Calu3 (cell line): Measurements from ENCODE around the gene GPR39. TPM values are rescaled to one million over a fixed set of nuclear protein-coding genes. Genes with fewer than 3 reads are reported as not detected.
A peak's percentile ranks its signal among the peaks of the same experiment; 100 is the strongest.

ENCODE experiments used
- BruUV-seq: library from RNA; stranded (reverse); fragments of 400-500 nt; replicated peaks from 2 replicates; lab custom pipeline; 2021; lab: Mats Ljungman, UMichigan
- CTCF ChIA-PET: fragments of 300-600 bp; sonication (Branson Sonifier 250); formaldehyde crosslinking; loops from one replicate; lab custom pipeline; 2022; ENCODE audit warnings: antibody characterized with exemption; lab: Charles Lee
- DNase-seq: peaks from one replicate; pipeline ENCODE4 v3.0.0; 2022
- H3K27ac Mint-ChIP-seq: one replicate; pipeline ENCODE4 v1.8.0; 2022; ENCODE audit warnings: mixed read lengths; ENCODE audit not compliant: unreplicated experiment
- H3K27me3 Mint-ChIP-seq: one replicate; pipeline ENCODE4 v1.8.0; 2022; ENCODE audit warnings: mixed read lengths; ENCODE audit not compliant: unreplicated experiment
- H3K36me3 Mint-ChIP-seq: one replicate; pipeline ENCODE4 v1.8.0; 2022; ENCODE audit warnings: mild to moderate bottlenecking, moderate library complexity, mixed read lengths; ENCODE audit not compliant: insufficient read depth, unreplicated experiment
- H3K4me1 Mint-ChIP-seq: one replicate; pipeline ENCODE4 v1.8.0; 2022; ENCODE audit warnings: mild to moderate bottlenecking, low read depth, mixed read lengths; ENCODE audit not compliant: unreplicated experiment
- H3K4me3 Mint-ChIP-seq: one replicate; pipeline ENCODE4 v1.8.0; 2022; ENCODE audit warnings: mild to moderate bottlenecking, low read depth, moderate library complexity, mixed read lengths; ENCODE audit not compliant: unreplicated experiment
- H3K9me3 Mint-ChIP-seq: one replicate; pipeline ENCODE4 v1.8.0; 2022; ENCODE audit warnings: low read depth, mixed read lengths; ENCODE audit not compliant: unreplicated experiment
- intact Hi-C: fragments of 100-400 bp; cut with micrococcal nuclease; formaldehyde crosslinking; loops from one replicate; pipeline ENCODE4 v1.10.0; 2022; ENCODE audit not compliant: unreplicated experiment
- total RNA-seq: library from RNA; stranded (reverse); gene quantifications from 2 replicates; pipeline ENCODE4 v1.2.3, GENCODE V29; 2022
- TF ChIP-seq, protein P1 (sequence below): fragments of 200-600 bp; IDR thresholded peaks from one replicate; pipeline ENCODE4 v1.8.0; 2022; ENCODE audit warnings: antibody characterized with exemption; ENCODE audit not compliant: unreplicated experiment

Gene GPR39
- total RNA-seq, 1 experiment from 2014 or later, result 24.9 TPM

DNA sequence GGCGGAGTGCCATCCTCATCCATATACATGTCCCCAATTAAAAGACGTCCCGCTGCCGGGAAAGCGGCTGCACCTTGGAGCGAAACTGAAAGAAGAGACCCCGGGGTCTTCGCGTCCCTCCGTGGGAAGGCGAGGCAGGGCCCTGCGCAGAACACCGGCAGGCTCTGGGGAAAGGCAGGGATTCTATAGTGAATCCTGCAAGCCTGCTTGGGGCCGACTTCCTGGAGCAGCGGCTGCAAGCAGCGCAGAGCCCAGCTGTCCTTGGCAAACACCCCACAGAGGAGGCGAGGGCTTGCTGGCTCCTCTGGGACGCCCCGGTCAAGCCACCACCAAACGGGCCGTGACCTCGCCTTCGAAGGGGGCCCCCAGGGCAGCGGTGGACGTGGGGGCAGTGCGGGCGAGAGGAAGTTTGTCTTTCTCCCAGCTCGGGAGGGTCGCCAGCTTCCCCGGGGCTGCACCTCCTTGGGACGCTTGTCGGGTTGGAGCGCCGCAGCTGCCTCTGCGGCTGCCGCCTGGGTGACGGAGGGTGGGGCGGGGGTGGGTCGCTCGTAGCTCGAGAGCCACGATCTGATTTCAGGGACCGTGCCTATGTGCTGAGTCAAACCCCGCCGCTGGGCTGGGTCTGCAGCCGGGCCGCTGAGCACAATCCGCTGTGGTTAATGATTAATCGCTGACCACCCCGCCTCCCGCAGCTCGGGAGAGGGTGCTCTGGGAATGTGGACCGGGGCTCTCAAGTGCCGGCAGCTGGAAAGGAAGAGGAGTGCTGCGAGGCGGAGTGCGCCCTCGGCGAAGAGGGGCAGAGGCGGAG is 486 bp upstream of the GPR39 start:
- peak overlapping the region; percentile 77 for H3K4me3 Mint-ChIP-seq

DNA sequence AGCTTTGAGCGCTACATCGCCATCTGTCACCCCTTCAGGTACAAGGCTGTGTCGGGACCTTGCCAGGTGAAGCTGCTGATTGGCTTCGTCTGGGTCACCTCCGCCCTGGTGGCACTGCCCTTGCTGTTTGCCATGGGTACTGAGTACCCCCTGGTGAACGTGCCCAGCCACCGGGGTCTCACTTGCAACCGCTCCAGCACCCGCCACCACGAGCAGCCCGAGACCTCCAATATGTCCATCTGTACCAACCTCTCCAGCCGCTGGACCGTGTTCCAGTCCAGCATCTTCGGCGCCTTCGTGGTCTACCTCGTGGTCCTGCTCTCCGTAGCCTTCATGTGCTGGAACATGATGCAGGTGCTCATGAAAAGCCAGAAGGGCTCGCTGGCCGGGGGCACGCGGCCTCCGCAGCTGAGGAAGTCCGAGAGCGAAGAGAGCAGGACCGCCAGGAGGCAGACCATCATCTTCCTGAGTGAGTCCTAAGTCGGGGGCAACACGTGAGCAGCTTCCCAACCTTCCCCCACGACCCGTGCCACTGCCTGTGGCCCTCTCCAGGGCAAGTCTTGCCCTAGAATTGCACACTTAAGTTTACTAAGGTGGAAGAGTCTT is 928 bp downstream of the GPR39 start:
- Mint-ChIP-seq H3K4me3 (peak overlapping the region; percentile 77), H3K9me3 (no peaks in the 10 kb centered on the region), H3K27me3 (no peaks in the 10 kb centered on the region), H3K36me3 (peaks cover 48% of the 10 kb centered on the region), H3K4me1 (peaks cover 59% of the 10 kb centered on the region), H3K27ac (peak overlapping the region; percentile 62)
- no TSS peak for BruUV-seq
- DNase-seq, result peak; percentile 59
- intact Hi-C loops, result loop anchor here (2.0 to 5.0 kb wide), 4 partner anchors 43 to 255 kb away; partner anchors contain the start of gene LYPD1
- CTCF ChIA-PET, result interaction anchor here (0.6 to 3.0 kb wide), 5 partner anchors 21 to 130 kb away, joined by 3 to 13 read pairs (median 6); no protein-coding TSS in a partner anchor
- TF ChIP-seq, protein P1, sequence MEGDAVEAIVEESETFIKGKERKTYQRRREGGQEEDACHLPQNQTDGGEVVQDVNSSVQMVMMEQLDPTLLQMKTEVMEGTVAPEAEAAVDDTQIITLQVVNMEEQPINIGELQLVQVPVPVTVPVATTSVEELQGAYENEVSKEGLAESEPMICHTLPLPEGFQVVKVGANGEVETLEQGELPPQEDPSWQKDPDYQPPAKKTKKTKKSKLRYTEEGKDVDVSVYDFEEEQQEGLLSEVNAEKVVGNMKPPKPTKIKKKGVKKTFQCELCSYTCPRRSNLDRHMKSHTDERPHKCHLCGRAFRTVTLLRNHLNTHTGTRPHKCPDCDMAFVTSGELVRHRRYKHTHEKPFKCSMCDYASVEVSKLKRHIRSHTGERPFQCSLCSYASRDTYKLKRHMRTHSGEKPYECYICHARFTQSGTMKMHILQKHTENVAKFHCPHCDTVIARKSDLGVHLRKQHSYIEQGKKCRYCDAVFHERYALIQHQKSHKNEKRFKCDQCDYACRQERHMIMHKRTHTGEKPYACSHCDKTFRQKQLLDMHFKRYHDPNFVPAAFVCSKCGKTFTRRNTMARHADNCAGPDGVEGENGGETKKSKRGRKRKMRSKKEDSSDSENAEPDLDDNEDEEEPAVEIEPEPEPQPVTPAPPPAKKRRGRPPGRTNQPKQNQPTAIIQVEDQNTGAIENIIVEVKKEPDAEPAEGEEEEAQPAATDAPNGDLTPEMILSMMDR, result peak; percentile 26

More for the DNA sequence above, 486 bp upstream of the GPR39 start:
- H3K36me3 Mint-ChIP-seq, result peaks cover 48% of the 10 kb centered on the region
- TF ChIP-seq, protein P1, result no peak
- peak; percentile 97 for DNase-seq
- H3K27ac Mint-ChIP-seq, result peak overlapping the region; percentile 62
- H3K27me3 Mint-ChIP-seq, result no peaks in the 10 kb centered on the region
- peaks cover 49% of the 10 kb centered on the region for H3K4me1 Mint-ChIP-seq
- CTCF ChIA-PET, result interaction anchor here (1.1 to 3.0 kb wide), 6 partner anchors 9 to 131 kb away, joined by 3 to 13 read pairs (median 6); no protein-coding TSS in a partner anchor
- H3K9me3 Mint-ChIP-seq, result no peaks in the 10 kb centered on the region
- BruUV-seq, result TSS peak; percentile 78
- intact Hi-C loops, result loop anchor here (2.0 to 5.0 kb wide), 4 partner anchors 41 to 256 kb away; partner anchors contain the start of gene LYPD1

DNA sequence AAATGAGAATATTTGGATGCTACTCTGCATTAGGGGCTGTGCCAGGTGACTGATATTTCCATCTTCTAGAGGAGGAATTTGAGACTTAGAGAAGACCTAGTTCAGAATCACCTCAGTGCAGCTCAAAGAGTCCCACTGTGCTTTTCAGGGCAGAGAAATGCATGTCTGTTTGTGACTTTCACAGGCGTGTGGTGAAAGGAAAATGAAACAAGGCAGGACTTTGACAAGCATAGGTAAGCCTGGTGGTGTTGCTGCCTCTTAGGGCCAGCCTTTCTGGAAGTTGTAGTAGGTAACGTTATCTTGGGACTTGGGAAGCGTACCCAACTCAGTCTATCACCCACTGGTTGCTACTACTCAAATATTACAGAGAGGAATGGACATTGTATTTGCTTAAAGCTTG is 2.6 kb downstream of the GPR39 start:
- peaks cover 65% of the 10 kb centered on the region for H3K4me1 Mint-ChIP-seq
- peak overlapping the region; percentile 77 for H3K4me3 Mint-ChIP-seq
- DNase-seq, result no peak
- CTCF ChIA-PET, result interaction anchor here (1.0 to 2.1 kb wide), 3 partner anchors 9 to 30 kb away, joined by 3 to 6 read pairs (median 4); no protein-coding TSS in a partner anchor
- H3K36me3 Mint-ChIP-seq, result peaks cover 48% of the 10 kb centered on the region
- intact Hi-C loops, result loop anchor here (5.0 kb wide), 2 partner anchors 72 to 253 kb away; partner anchors contain the start of gene LYPD1
- no peaks in the 10 kb centered on the region for H3K27me3 Mint-ChIP-seq
- peak overlapping the region; percentile 62 for H3K27ac Mint-ChIP-seq
- TF ChIP-seq, protein P1, result no peak
- H3K9me3 Mint-ChIP-seq, result no peaks in the 10 kb centered on the region
- BruUV-seq, result no TSS peak

DNA sequence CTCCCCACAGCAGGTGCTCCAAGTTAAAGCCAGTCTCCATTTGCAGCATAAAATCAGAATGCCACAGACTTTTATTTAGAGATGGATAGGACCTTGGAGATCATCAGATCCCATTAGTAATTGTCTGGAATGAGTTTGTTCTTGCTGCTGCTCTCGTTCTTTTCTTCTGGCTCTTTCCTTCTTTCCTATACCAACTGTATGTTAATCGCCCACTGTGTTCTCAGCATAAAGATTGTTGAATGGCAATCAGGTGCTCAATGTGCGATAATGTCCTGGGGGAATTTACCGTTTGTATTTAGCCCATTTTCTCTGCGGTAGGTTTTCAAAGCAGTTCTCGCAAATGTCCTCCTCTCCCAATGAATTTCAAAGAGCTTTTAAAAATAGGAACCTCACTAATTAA is 3.3 kb downstream of the GPR39 start:
- peaks cover 65% of the 10 kb centered on the region for H3K4me1 Mint-ChIP-seq
- intact Hi-C loops, result loop anchor here (2.0 to 5.0 kb wide), 4 partner anchors 19 to 252 kb away; partner anchors contain the start of gene LYPD1
- TF ChIP-seq, protein P1, result no peak
- no TSS peak for BruUV-seq
- CTCF ChIA-PET, result interaction anchor here (1.8 kb wide), 1 partner anchor 29 kb away, joined by 4 read pairs; no protein-coding TSS in a partner anchor
- H3K36me3 Mint-ChIP-seq, result peaks cover 48% of the 10 kb centered on the region
- no peaks in the 10 kb centered on the region for H3K27me3 Mint-ChIP-seq
- H3K9me3 Mint-ChIP-seq, result no peaks in the 10 kb centered on the region
- DNase-seq, result no peak
- H3K27ac Mint-ChIP-seq, result peak overlapping the region; percentile 62
- H3K4me3 Mint-ChIP-seq, result peak overlapping the region; percentile 77
